OCI-LY3 (cell line): ENCODE data around the gene PEX3.

ENCODE experiments used
- EZH2phosphoT487 ChIP-seq: fragments of 200-600 bp; shearing (Covaris generic); IDR thresholded peaks from 2 replicates; pipeline ENCODE4 v1.6.1; 2018; ENCODE audit warnings: antibody characterized with exemption, mixed run types, low read depth
- TF ChIP-seq, protein P1 (sequence below): fragments of 200-600, 300-600 bp; sonication (generic); IDR thresholded peaks from 2 replicates; pipeline ENCODE4 v1.5.1; 2014; ENCODE audit warnings: antibody characterized with exemption, low read length, low read depth

DNA sequence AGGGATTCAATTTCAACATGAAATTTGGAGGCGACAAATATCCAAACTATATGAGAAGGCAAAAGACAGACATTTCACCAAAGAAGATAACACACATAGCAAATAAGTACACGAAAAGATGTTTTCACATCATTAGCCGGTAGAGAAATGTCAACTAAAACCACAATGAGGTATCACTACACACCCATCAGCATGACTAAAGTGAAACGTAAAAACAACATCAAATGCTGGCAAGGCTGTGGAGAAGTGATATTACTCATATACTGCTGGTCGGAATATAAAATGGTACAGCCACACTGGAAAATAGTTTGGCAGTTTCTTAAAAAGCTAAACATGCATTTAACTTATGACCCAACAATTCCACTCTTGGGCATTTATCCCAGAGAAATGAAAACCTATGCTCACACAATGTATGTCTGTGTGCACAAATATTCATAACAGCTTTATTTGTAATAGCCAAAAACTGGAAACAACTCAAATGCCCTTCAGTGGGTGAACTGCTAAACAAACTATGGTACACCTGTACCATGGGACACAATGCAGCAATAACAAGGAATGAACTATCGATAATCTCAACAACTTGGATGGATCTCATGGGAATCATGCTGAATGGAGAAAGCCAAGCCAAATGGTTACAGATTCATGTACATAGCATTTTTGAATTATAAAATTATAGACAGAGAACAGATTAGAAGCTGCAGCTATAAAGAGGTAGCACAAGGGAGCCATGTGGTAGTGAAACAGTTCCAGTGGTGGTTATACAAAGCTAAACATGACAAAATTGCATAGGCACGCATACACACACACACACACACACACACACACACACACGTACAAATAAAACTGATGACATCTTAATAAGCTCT is 8.7 kb upstream of the PEX3 start:
- TF ChIP-seq, protein P1, sequence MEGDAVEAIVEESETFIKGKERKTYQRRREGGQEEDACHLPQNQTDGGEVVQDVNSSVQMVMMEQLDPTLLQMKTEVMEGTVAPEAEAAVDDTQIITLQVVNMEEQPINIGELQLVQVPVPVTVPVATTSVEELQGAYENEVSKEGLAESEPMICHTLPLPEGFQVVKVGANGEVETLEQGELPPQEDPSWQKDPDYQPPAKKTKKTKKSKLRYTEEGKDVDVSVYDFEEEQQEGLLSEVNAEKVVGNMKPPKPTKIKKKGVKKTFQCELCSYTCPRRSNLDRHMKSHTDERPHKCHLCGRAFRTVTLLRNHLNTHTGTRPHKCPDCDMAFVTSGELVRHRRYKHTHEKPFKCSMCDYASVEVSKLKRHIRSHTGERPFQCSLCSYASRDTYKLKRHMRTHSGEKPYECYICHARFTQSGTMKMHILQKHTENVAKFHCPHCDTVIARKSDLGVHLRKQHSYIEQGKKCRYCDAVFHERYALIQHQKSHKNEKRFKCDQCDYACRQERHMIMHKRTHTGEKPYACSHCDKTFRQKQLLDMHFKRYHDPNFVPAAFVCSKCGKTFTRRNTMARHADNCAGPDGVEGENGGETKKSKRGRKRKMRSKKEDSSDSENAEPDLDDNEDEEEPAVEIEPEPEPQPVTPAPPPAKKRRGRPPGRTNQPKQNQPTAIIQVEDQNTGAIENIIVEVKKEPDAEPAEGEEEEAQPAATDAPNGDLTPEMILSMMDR, result no peak
- no peak for TF ChIP-seq EZH2phosphoT487
